ENCODE results near the gene ABHD17C. TPM values are rescaled to one million over a fixed set of nuclear protein-coding genes. Genes with fewer than 3 reads are reported as not detected.

ABHD17C gene
- total RNA-seq, 1 experiment from 2014 or later = 11.9 TPM

DNA sequence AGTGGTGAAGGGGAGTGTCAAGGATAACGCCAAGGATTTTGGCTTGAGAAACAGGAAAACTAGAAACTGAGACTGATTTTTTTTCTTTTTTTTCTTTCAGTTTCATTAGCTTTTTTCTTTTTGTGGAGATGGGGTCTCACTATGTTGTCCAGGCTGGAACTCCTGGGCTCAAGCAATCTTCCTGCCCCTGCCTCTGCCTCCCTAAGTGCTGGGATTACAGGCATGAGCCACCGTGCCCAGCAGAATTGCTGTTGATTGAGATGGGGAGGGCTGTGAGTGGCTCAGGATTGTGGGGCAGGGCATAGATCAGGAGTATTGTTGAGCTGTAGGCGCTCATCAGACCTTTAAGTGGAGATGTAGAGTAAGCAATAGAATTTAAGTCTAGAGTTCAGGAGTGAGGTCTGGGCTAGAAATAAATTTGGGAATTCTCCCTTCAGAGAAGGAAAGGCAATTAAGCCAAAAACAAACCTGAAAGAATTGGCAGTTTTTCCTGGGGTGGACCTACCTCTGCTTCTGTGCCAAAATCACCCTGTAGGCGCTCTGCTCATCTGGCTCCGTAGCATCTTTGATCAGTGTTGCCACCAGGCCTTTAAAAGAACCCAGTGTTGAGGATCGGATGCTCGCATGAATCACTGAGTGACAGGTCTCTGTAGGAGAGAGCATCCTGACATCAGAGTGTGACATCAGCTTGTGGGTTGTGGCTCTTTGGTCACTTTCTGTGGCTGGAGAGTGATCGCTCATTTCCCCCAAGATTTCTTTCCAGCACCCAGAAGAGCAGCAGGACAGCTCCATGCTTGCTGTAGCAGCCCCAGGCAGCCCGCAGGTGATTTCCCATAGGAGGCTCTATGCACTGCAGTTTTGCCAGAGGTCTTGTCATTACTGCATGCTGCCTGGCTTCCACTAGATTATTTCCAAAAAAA is 15.8 kb downstream of the ABHD17C start:
- no peaks in the 10 kb centered on the region for H3K36me3 Mint-ChIP-seq (ENCODE audit: insufficient read depth, unreplicated experiment)
- H3K4me1 Mint-ChIP-seq (ENCODE audit: insufficient read depth, unreplicated experiment) = peaks cover 20% of the 10 kb centered on the region
- CTCF ChIA-PET = interaction anchor here (0.6 to 3.2 kb wide), 5 partner anchors 66 to 259 kb away, joined by 3 to 13 read pairs (median 4); no protein-coding TSS in a partner anchor
- POLR2A ChIA-PET = interaction anchor here (0.7 to 9.2 kb wide), 5 partner anchors 9 to 129 kb away, joined by 3 to 74 read pairs (median 4); partner anchors contain the start of gene ABHD17C
- H3K27me3 Mint-ChIP-seq (ENCODE audit: insufficient read depth, unreplicated experiment) = no peaks in the 10 kb centered on the region
- intact Hi-C loops (cut with micrococcal nuclease) = no loop called here
- H3K9me3 Mint-ChIP-seq (ENCODE audit: unreplicated experiment) = no peaks in the 10 kb centered on the region
- H3K4me3 Mint-ChIP-seq (ENCODE audit: unreplicated experiment) = no peak overlapping the region
- no peak overlapping the region for H3K27ac Mint-ChIP-seq (ENCODE audit: low read depth, unreplicated experiment)
- no peak for DNase-seq (ENCODE audit: unreplicated experiment)
- no TSS peak for BruUV-seq (replicated peaks)
- TF ChIP-seq, protein P1, sequence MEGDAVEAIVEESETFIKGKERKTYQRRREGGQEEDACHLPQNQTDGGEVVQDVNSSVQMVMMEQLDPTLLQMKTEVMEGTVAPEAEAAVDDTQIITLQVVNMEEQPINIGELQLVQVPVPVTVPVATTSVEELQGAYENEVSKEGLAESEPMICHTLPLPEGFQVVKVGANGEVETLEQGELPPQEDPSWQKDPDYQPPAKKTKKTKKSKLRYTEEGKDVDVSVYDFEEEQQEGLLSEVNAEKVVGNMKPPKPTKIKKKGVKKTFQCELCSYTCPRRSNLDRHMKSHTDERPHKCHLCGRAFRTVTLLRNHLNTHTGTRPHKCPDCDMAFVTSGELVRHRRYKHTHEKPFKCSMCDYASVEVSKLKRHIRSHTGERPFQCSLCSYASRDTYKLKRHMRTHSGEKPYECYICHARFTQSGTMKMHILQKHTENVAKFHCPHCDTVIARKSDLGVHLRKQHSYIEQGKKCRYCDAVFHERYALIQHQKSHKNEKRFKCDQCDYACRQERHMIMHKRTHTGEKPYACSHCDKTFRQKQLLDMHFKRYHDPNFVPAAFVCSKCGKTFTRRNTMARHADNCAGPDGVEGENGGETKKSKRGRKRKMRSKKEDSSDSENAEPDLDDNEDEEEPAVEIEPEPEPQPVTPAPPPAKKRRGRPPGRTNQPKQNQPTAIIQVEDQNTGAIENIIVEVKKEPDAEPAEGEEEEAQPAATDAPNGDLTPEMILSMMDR (IDR thresholded peaks at IDR 0.05; ENCODE audit: unreplicated experiment) = no peak

DNA sequence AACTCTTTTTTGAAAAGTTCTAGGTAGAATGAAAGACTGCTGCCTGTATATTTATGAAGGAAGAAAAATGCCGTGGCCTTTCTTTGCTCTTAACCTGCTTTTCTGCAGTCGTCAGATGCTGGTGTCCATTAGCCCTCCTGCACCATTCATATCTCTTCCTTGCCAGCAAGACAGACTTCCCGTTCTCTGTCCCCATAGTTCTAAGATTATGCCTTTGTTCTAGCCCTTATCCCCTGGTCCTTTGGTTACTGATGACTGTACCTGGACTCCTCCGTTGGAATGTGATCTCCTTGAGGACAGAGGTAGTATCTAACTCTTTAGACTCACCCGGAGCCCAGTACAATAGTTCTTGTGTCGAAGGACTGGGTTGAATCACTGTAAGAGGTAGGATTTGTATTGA is 16.8 kb downstream of the ABHD17C start:
- Mint-ChIP-seq H3K36me3 (ENCODE audit: insufficient read depth, unreplicated experiment) (no peaks in the 10 kb centered on the region), H3K4me1 (ENCODE audit: insufficient read depth, unreplicated experiment) (peaks cover 20% of the 10 kb centered on the region), H3K4me3 (ENCODE audit: unreplicated experiment) (no peak overlapping the region), H3K27ac (ENCODE audit: low read depth, unreplicated experiment) (no peak overlapping the region), H3K27me3 (ENCODE audit: insufficient read depth, unreplicated experiment) (no peaks in the 10 kb centered on the region), H3K9me3 (ENCODE audit: unreplicated experiment) (no peaks in the 10 kb centered on the region)
- TF ChIP-seq, protein P1 (IDR thresholded peaks at IDR 0.05; ENCODE audit: unreplicated experiment) = no peak
- intact Hi-C loops (cut with micrococcal nuclease) = no loop called here
- POLR2A ChIA-PET = interaction anchor here (1.8 to 9.2 kb wide), 2 partner anchors 16 to 49 kb away, joined by 6 to 74 read pairs; partner anchors contain the start of gene ABHD17C
- BruUV-seq (replicated peaks) = no TSS peak
- DNase-seq (ENCODE audit: unreplicated experiment) = no peak
- CTCF ChIA-PET = interaction anchor here (0.9 to 1.7 kb wide), 3 partner anchors 27 to 144 kb away, joined by 3 to 6 read pairs (median 5); partner anchors contain the start of gene CEMIP

DNA sequence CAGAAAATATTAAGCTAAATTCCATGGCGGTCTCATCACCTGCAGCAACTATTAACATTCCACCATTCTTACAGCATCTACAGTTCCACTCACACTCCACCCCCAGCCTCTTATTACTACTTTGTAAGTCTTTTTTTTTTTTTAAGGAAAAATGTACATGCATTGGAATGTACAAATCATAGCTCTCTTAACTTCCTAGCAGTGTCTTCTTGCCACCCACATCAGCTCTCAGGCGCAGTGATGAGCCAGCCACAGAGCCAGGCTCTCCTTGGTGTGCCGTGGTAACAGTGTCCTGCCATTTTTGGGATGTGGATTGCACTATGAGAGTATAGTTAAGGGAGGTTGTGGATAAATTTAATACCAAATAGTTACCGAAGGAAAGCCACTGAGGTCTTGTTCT is 17.8 kb downstream of the ABHD17C start:
- Mint-ChIP-seq H3K36me3 (ENCODE audit: insufficient read depth, unreplicated experiment) (peaks cover 5% of the 10 kb centered on the region), H3K4me1 (ENCODE audit: insufficient read depth, unreplicated experiment) (peaks cover 20% of the 10 kb centered on the region), H3K27me3 (ENCODE audit: insufficient read depth, unreplicated experiment) (no peaks in the 10 kb centered on the region), H3K9me3 (ENCODE audit: unreplicated experiment) (no peaks in the 10 kb centered on the region), H3K4me3 (ENCODE audit: unreplicated experiment) (no peak overlapping the region), H3K27ac (ENCODE audit: low read depth, unreplicated experiment) (no peak overlapping the region)
- ChIA-PET POLR2A (interaction anchor here (0.7 to 9.2 kb wide), 3 partner anchors 17 to 326 kb away, joined by 3 to 74 read pairs (median 6); partner anchors contain the start of gene ABHD17C), CTCF (interaction anchor here (0.5 to 1.7 kb wide), 8 partner anchors 15 to 1605 kb away, joined by 3 to 6 read pairs (median 4); partner anchors contain the start of gene CEMIP)
- TF ChIP-seq, protein P1 (IDR thresholded peaks at IDR 0.05; ENCODE audit: unreplicated experiment) = no peak
- DNase-seq (ENCODE audit: unreplicated experiment) = no peak
- BruUV-seq (replicated peaks) = no TSS peak
- intact Hi-C loops (cut with micrococcal nuclease) = no loop called here

DNA sequence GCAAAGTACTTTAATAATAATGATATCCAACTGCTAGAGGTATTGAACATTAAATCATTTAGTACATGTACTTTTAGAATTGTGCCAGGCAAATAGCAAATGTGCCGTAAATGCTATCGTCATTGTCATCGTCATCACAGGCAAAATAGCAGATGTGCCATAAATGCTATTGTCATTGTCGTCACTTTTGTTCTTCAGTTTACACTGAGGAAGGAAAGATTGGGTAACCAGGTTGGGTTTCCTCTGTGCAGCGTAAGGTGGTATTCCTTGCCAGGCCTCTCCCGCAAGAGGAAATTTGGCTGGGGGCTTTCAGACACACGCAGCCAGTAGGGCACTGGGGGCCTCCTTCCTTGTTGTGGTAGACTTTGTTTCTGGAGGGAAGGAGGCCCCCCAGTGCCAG is 26.4 kb downstream of the ABHD17C start:
- intact Hi-C loops (cut with micrococcal nuclease) = no loop called here

More for the DNA sequence above, 26.4 kb downstream of the ABHD17C start:
- ChIA-PET CTCF (interaction anchor here (0.6 kb wide), 1 partner anchor 659 kb away, joined by 4 read pairs; no protein-coding TSS in a partner anchor), POLR2A (interaction anchor here (0.8 kb wide), 1 partner anchor 658 kb away, joined by 3 read pairs; no protein-coding TSS in a partner anchor)
- no TSS peak for BruUV-seq (replicated peaks)
- no peaks in the 10 kb centered on the region for H3K4me1 Mint-ChIP-seq (ENCODE audit: insufficient read depth, unreplicated experiment)
- no peaks in the 10 kb centered on the region for H3K27me3 Mint-ChIP-seq (ENCODE audit: insufficient read depth, unreplicated experiment)
- no peak overlapping the region for H3K4me3 Mint-ChIP-seq (ENCODE audit: unreplicated experiment)
- DNase-seq (ENCODE audit: unreplicated experiment) = no peak
- TF ChIP-seq, protein P1 (IDR thresholded peaks at IDR 0.05; ENCODE audit: unreplicated experiment) = no peak
- H3K27ac Mint-ChIP-seq (ENCODE audit: low read depth, unreplicated experiment) = no peak overlapping the region
- peaks cover 14% of the 10 kb centered on the region for H3K36me3 Mint-ChIP-seq (ENCODE audit: insufficient read depth, unreplicated experiment)
- H3K9me3 Mint-ChIP-seq (ENCODE audit: unreplicated experiment) = no peaks in the 10 kb centered on the region

Measured in MCF 10A (cell line).